Hematopoietic multipotent progenitor cell (in vitro differentiated cells): ENCODE measurements around the gene CPA1. TPM values are rescaled to one million over a fixed set of nuclear protein-coding genes. Genes with fewer than 3 reads are reported as not detected.
"Not testable (repeated sequence)": the region's sequence is repeated elsewhere in the genome, so short reads cannot be mapped to it uniquely, and the experiment has no call there.

Source experiments
- DNase-seq, 3 donors: peaks; one replicate each; pipeline ENCODE4 v3.0.0-alpha.2; 2011 to 2015; ENCODE audit warnings: low read depth in 2 of 3, low spot score in 2 of 3
- total RNA-seq: library from RNA; depleted of rRNA; stranded (reverse); fragments of >200 nt; gene quantifications from one replicate; pipeline ENCODE4 v1.2.3, GENCODE V29; 2012

The CPA1 gene
- total RNA-seq, 1 donor: not detected

DNA sequence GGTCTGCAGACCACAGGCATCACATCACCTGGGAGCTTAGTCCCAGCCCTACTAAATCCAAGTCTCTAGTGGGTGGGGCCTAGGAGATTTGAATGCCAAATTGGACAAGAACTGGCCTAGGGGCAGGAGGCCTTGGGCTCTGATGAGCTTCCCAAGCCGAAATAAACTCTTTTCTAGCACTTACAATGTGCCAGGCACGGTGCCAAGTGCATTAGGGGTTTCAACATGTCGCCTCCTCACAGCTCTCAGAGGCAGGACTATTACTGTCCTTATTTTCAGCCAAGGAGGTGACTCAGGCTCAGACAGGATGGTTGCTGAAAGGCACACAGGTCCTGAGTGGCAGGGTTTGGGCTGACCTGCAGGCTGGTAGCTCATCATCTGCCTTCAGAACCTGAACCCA, 9.2 kb upstream of the CPA1 start:
- no peak for DNase-seq

DNA sequence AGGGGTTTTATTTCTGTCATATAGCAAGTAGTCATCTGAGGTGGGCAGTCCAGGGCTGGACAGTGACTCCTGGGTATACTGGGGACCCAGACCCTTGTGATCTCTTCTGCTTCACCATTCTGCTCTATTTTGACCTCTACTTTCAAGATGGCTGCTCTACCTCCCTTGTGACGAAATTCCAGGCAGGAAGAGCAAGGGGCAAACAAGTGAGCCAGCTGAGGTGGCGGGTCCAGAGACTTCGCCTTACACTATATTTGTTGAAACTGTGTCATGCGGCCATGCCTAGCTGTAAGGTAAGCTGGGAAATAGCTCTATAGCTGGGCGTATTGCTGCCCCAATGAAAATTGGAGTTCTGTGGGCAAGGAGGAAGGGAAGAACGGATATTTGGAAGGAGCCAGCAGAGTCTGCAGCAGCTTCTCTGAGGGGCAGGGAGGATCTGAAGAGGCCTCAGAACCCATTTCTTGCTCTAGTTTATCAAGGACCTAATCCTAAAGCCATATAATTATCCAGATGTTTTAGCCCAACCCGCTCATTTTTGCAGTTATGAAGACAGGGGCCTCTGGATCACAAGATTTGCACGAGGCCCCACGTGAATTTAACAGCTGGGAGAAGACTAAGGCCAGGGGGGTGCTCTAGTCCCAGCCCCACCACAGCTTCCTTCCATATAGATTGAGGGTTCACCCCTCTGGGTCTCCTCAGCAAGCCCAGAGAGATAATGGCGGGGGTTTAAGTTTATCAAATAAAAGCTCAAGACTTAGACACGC, 7.7 kb upstream of the CPA1 start:
- no peak for DNase-seq

- no peak for DNase-seq
Observed at GRCh38 chr7:130374507-130374906, 5.8 kb upstream of the CPA1 start.

DNA sequence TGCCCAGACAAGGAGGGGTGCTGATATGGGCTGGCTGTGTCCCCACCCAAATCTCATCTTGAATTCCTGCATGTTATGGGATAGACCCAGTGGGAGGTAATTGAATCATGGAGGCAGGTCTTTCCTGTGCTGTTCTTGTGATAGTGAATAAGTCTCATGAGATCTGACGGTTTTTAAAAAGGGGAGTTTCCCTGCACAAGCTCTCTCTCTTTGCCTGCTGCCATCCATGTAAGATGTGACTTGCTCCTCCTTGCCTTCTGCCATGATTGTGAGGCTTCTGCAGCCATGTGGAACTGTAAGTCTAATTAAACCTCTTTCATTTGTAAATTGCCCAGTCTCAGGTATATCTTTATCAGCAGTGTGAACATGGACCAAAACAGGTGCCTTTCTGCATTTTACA, 3.8 kb upstream of the CPA1 start:
- DNase-seq: not testable (repeated sequence)

- no peak for DNase-seq
Observed at GRCh38 chr7:130377178-130377577, 3.1 kb upstream of the CPA1 start.

GRCh38 chr7:130379019-130379418, 1.3 kb upstream of the CPA1 start:
- DNase-seq: no peak

- no peak for DNase-seq
Observed at GRCh38 chr7:130379532-130379920, 768 bp upstream of the CPA1 start.

DNA sequence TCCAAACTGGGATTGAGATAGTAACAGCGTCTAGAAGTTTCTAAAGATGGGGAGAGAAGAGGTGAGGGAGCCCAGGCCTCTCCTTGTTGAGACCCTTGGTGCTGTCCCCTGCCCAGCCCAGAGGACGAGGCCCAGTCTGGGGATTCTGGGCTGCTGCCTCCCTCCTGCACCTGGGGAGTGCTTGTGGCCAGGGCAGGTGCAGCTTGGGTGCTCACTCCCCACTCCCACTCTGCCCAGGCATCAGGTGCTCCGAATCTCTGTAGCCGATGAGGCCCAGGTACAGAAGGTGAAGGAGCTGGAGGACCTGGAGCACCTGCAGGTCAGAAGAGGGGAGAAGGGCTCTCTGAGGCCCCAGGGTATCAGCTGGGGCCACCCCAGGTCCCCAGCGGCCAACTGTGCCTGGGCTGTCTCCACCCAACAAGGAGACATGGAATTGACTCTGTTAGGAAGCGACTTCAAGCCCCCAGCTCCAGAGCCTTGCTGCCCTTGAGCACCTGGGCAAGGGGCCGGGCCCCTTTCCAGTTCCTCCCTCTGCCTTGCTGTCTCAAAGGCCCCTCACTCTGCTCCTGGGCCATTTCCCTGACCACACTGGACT, 664 bp downstream of the CPA1 start:
- DNase-seq: no peak

DNA sequence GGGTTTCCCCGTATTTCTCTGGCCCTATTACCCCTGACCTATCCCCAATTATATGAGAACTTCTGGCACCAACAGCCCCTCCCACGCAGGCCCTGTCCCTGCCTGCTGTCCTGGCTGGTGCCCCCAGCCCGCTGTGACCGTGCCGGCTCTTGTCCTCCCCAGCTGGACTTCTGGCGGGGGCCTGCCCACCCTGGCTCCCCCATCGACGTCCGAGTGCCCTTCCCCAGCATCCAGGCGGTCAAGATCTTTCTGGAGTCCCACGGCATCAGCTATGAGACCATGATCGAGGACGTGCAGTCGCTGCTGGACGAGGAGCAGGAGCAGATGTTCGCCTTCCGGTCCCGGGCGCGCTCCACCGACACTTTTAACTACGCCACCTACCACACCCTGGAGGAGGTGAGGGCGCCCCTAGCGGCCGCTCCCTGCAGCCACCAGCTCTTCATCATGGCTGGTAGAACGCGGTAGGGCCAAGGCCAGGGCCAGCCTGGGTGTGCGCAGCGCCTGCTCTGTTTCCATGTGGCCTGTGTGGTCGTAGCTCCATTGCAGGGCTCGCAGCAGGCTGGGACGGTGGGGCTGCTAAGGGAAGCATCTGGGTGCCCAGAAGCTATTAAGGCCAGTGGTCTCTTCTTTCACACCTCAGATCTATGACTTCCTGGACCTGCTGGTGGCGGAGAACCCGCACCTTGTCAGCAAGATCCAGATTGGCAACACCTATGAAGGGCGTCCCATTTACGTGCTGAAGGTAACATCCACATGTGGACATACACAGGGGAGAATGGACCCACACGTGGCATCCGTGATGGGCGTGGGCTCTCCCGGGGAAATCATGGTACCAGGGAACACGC, 1.4 kb downstream of the CPA1 start:
- no peak for DNase-seq

GRCh38 chr7:130383187-130383980, 3.1 kb downstream of the CPA1 start:
- no peak for DNase-seq

DNA sequence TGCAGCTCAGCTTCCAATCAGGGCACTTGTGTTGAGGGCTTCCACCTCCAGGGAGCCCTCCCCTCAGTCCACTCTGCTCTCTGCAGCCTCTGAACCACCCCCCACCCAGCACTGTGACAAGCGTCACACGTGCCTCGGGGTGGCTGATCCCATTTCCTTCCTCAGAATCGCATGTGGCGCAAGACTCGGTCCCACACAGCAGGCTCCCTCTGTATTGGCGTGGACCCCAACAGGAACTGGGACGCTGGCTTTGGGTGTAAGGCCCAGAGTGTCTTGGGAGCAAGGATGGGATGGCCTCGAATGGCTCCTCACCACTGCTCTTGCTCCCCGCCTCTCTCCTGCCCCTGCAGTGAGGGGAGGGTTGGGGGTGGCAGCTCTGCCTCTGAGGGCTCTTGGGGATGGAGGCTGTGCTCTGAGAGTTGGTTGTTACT, 4.1 kb downstream of the CPA1 start:
- no peak for DNase-seq

DNA sequence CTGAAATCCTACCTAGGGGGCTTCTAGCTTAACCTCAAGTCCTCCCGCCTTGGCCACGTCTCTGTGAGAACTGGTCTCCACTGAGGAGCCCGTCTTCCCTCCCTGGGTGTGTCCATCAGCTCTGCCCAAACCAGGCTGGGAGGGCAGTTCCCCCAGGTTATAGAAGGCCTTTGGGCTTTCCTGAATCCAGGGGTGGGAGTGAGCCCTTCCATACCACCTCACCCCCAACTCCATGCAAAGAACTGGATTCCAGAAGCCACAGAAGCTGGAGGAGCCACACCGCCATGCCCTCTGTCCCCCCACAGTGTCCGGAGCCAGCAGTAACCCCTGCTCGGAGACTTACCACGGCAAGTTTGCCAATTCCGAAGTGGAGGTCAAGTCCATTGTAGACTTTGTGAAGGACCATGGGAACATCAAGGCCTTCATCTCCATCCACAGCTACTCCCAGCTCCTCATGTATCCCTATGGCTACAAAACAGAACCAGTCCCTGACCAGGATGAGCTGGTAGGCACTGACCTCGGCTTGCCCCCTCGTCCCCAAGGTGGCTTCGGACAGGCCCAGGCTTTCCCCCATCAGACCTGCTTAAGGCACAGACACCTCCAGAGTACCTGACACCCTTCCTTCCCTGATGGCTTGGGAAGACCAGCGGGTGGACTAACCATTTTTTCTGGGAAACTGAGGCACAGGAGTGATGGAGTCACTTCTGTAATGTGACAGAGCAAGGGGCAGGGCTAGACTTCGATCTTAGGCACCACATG, 4.7 kb downstream of the CPA1 start:
- no peak for DNase-seq

- no peak for DNase-seq
Observed at GRCh38 chr7:130385600-130386066, 5.3 kb downstream of the CPA1 start.

GRCh38 chr7:130386876-130387275, 6.6 kb downstream of the CPA1 start:
- DNase-seq: no peak

- no peak for DNase-seq
Observed at GRCh38 chr7:130387306-130387627, 7.0 kb downstream of the CPA1 start.

DNA sequence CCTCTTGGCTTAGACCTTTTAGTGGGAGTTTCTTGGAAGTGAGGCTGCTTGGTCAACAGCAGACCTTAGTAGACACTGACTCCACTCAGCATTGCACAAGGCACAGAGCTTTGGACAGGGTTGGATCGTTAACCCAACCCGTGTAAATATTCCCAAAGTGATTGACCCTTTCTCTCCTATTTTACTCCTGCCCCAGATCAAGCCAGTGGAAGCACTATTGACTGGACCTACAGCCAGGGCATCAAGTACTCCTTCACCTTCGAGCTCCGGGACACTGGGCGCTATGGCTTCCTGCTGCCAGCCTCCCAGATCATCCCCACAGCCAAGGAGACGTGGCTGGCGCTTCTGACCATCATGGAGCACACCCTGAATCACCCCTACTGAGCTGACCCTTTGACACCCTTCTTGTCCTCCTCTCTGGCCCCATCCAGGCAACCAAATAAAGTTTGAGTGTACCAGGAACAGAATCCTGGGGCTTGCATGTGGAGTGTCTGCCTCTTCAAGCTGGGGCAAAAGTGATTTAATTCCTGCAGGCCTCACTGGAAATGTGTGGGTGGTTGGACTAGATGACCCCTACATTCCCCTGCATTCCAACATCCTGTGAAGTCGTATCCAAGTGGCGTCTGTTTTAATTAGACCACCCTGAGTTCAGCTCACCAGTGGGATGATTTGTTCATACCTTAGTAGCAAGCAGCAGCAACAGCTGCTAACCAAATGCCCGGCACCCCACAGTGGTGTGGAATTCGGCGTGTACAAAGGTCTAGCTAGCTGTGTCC, 7.5 kb downstream of the CPA1 start:
- DNase-seq: no peak

DNA sequence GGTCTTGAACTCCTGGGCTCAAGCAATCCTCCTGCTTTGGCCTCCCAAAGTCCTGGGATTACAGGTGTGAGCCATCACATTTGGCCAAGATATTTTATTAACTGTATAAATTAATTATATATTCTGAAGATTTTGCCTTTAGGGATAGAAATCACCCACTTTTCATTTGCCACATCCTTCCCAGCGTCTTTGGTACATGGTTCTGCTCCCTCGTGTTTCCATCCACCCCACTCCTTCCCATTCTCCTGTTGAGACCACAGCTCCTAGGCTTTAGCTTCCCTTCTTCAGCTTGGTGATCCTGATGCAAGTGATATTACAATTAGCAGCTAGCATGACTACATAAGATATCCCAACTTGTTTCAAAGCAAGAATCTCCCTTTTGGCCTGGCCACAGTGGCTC, 8.4 kb downstream of the CPA1 start:
- DNase-seq: no peak

DNA sequence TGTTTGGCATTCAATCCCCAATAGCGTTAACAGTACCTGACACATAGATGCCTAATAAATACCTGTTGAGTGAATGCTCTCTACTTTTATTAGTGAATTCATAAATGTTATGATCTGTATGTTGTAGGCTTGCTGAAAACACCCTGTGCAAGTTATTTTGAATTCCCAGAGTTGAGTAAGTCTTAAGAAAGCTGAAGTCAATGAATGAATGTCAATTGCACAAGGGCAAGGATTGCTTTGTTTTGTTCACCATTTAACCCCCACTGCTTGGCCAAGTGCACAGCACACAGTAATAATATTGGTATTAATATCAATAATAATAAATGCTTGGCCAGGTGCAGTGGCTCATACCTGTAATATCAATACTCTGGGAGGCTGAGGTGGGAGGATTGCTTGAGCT, 10.2 kb downstream of the CPA1 start:
- DNase-seq: no peak

DNA sequence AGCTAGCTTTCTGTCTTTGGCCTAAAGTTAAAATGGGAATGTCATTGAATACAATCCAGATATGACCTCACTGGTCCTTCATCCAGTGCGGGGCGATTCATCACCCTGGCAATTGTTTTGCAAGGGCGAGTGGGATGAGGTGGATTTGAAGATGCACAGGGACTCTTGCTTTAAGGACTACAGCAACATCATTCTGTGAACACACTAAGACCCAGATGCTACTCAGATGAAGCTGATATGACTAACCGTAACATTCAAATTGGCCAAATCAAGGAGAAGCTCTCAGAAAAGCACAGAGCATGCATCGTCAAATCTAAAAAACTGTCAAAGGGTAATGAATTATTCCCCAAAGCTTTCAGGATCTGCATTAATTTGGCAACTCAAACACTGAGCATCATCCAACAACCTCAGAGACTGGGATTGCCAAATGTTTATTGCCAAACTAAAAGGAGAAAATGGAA, 12.8 kb downstream of the CPA1 start:
- no peak for DNase-seq
